ENCODE results near the gene KLF12. TPM values are rescaled to one million over a fixed set of nuclear protein-coding genes. Genes with fewer than 3 reads are reported as not detected.
A peak's percentile ranks its signal among the peaks of the same experiment; 100 is the strongest.

KLF12 gene
- total RNA-seq, 2 donors from 2014 or later, result 88.9 to 97.6 TPM

DNA sequence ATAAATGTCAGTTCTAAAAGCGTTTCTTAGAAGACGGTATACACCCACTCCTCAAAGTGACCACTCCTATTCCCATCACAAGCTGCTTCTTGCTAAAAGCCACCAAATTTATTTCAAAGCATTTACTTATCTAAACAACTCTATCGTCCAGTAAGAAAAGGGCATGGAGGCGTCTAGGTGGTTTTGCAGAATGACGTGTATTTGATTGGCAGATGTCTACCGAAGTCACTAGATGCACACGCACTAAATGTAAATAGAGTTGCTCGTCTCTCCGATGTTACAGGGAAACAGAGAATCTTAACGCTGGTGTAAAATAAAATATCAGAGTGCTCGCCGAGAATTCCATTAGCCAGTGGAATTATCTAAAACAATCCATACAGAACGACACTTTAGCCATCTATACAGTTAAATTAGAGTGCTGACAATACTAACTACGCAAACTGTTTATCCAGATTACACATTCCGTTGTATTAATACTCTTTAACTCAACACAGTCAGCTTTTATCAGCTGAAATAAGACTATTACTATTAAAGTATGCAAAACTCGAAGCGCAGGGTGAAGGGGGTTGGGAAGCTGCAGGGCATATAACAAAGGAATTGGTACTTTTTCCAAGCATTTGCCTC is 1.9 kb downstream of the KLF12 start:
- Mint-ChIP-seq H3K27me3 (no peaks in the 10 kb centered on the region), H3K4me3 (peak overlapping the region; percentile 91), H3K36me3 (ENCODE audit: low read depth) (peaks cover 4% of the 10 kb centered on the region), H3K4me1 (peaks cover 37% of the 10 kb centered on the region), H3K27ac (no peak overlapping the region)
- no peaks in the 10 kb centered on the region for H3K9me3 ChIP-seq (ENCODE audit: control insufficient read depth, low read length, poor library complexity, severe bottlenecking)
- ATAC-seq (peak; percentile 9), DNase-seq (peak in 2 of 3 donors; percentile 17 to 24)

DNA sequence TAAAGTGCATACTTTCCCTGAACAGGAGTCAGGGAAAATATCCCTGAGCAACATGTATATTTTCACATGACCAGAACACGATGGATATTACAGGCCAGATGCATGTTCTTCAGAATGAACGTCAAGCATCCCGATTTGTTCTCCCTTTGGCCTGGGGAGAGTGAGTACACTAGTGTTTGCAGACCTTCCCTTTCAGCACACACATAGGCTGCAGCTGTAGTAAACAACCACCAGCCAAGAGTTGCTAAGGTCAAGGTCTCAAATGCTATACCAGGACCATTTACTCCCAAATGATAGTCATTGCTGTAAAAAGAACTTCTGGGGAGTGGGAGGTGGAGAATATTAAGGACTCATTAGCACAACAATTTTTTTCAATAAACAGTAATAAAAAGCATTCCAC is 3.0 kb downstream of the KLF12 start:
- Mint-ChIP-seq H3K4me3 (peak overlapping the region; percentile 9), H3K36me3 (ENCODE audit: low read depth) (peaks cover 4% of the 10 kb centered on the region), H3K27me3 (no peaks in the 10 kb centered on the region), H3K27ac (no peak overlapping the region), H3K4me1 (peaks cover 42% of the 10 kb centered on the region)
- no peaks in the 10 kb centered on the region for H3K9me3 ChIP-seq (ENCODE audit: control insufficient read depth, low read length, poor library complexity, severe bottlenecking)
- no peak for DNase-seq
- ATAC-seq, result no peak

DNA sequence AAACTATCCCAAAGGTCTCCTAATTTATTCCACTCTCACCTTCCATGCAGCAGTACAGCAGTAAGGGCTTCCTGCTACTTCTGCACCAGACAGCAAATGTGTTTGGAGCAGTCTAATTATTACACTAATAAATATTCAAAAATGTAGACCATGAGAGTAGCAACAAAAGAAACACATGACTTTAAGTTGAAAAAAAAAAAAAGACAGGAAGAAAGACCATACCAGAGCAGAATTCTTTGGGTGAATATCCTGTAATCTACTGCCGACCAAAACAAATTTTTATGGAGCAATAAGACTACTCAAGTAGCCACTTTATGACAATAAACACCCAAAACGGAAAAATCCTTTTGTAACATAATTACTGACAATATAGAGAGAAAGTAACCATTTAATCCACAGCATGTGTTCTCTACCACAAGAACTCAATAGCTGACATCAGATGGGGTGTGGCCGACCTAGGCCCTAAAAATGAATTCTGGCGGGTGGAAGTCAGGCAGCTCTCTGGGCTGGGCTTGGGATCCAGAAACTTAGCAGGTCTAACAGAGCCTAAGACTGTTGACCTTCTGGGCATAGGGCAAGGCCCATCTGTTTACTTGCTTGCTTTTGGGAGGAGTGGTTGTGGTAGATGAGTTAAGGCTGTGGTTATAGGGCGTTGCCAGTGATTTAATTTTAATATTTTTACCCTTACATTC is 4.6 kb downstream of the KLF12 start:
- peak overlapping the region; percentile 66 for H3K4me3 Mint-ChIP-seq

DNA sequence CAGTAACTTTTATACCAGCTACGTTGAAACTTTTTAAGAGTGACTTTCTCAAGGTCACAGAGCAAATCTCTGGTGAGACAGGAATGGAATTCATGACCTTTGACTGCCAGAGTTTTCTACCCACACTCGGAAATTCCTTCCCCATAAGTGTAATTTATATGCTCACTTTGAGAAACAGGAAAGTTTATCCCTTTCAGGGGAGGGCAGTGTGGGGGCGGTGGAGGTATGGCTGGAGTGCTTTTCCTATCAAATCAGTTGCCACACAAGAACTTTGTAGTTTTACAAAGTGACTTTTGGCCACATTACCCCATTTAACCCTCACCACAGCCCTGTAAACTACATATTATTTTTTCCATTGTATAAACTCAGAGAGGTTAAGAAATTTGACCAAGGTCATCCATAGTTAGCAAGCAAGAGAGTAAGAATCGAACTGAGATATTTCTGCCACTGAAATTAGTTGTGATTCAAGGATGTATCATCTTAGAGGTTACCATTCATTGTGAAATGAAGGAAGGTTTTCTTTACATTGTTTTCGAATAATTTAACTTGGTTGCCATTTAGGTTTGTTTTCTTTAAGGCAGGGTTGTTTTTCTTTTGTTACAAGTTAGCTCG is 5.9 kb downstream of the KLF12 start:
- ATAC-seq (no peak), DNase-seq (no peak)
- Mint-ChIP-seq H3K36me3 (ENCODE audit: low read depth) (peaks cover 2% of the 10 kb centered on the region), H3K27me3 (no peaks in the 10 kb centered on the region), H3K27ac (peak overlapping the region; percentile 67), H3K4me3 (peak overlapping the region; percentile 59), H3K4me1 (peaks cover 43% of the 10 kb centered on the region)
- no peaks in the 10 kb centered on the region for H3K9me3 ChIP-seq (ENCODE audit: control insufficient read depth, low read length, poor library complexity, severe bottlenecking)

More for the DNA sequence above, 4.6 kb downstream of the KLF12 start:
- peak in 2 of 3 donors; percentile 9 to 15 for DNase-seq
- Mint-ChIP-seq H3K4me1 (peaks cover 45% of the 10 kb centered on the region), H3K36me3 (ENCODE audit: low read depth) (peaks cover 4% of the 10 kb centered on the region), H3K27ac (no peak overlapping the region), H3K27me3 (no peaks in the 10 kb centered on the region)
- no peaks in the 10 kb centered on the region for H3K9me3 ChIP-seq (ENCODE audit: control insufficient read depth, low read length, poor library complexity, severe bottlenecking)
- no peak for ATAC-seq

DNA sequence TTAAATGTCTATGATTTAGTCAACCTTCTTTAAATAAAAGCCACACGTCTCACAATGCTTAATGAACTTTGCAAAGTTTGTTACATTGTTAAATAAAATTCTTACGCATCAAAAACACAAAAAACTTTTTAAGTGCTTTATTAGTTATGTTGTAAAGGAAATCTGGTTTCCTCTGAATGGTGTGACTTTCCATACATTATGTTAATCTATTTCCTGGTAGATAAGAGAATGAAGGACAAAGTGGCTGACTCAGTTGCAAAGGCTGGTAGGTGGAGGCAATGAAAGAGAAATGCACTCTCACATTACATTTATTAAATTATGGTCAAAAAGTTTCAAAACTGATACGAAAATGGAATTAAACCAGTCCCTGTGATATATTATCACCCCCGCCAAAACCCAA is 15.9 kb downstream of the KLF12 start:
- H3K27me3 Mint-ChIP-seq, result no peaks in the 10 kb centered on the region
- H3K27ac Mint-ChIP-seq, result no peak overlapping the region
- H3K4me1 Mint-ChIP-seq, result peaks cover 18% of the 10 kb centered on the region
- peaks cover 5% of the 10 kb centered on the region for H3K36me3 Mint-ChIP-seq (ENCODE audit: low read depth)
- no peak for ATAC-seq
- H3K9me3 ChIP-seq (ENCODE audit: control insufficient read depth, low read length, poor library complexity, severe bottlenecking), result no peaks in the 10 kb centered on the region
- no peak overlapping the region for H3K4me3 Mint-ChIP-seq
- DNase-seq, result no peak

DNA sequence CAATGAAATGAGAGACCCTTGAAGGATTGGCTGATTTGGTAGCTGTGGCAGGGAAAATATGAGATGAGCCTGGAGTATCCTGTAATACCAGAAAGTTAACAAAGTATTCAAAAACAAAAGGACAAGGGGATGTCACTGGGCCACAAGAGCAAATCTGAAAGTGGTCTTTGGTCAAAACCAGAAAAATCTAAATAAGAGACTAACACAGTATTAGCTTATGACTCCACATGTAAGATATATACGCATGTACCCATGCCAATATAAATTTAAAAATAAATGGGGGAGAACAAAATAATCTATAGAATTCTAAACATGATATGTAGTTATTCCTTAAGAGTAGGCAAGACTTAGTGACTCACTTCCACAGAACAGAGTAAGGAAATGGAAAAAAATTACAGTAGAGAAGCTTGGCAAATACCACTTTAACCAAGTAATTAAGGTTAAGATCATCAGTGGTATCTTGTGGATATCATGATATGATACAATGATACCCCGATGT is 16.9 kb downstream of the KLF12 start:
- peaks cover 10% of the 10 kb centered on the region for H3K36me3 Mint-ChIP-seq (ENCODE audit: low read depth)
- DNase-seq (no peak), ATAC-seq (no peak)
- no peaks in the 10 kb centered on the region for H3K27me3 Mint-ChIP-seq
- H3K4me3 Mint-ChIP-seq, result no peak overlapping the region
- peaks cover 27% of the 10 kb centered on the region for H3K4me1 Mint-ChIP-seq
- H3K9me3 ChIP-seq (ENCODE audit: control insufficient read depth, low read length, poor library complexity, severe bottlenecking), result no peaks in the 10 kb centered on the region
- H3K27ac Mint-ChIP-seq, result peak overlapping the region; percentile 49

DNA sequence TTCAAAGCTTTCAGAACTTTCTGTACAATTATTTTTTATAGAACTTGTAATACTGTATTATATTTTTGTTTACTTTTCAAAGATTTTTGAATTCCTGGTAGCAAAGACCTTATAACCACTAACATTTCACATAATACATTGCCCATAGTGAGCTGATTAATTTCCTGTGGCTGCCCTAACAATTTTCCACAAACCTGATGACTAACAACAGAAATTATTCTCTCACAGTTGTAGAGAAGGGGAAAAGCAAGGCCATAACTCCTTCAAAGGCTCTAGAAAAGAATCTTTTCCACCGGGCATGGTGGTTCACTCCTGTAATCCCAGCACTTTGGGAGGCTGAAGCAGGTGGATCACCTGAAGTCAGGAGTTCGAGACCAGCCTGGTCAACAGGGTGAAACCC is 19.1 kb downstream of the KLF12 start:
- no peak overlapping the region for H3K27ac Mint-ChIP-seq
- ATAC-seq, result no peak
- H3K4me3 Mint-ChIP-seq, result no peak overlapping the region

DNA sequence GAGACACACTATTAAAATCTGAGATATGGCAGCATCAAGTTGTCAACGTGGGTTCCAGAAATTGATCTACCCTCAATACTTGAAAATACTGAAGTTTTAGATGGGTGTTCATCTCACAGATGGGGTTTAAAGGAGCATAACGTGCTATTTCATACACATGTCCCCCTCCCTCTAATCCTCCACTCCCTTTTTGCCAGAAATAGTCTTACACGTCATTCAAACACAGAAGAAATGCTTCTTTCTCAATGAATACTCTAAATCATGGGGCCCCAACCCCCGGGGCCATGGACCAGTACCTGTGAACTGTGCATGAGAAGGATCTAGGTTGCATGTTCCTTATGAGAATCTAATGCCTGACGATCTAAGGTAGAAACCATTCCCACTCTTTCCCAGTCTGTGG is 19.6 kb downstream of the KLF12 start:
- Mint-ChIP-seq H3K27ac (no peak overlapping the region), H3K36me3 (ENCODE audit: low read depth) (peaks cover 10% of the 10 kb centered on the region), H3K27me3 (no peaks in the 10 kb centered on the region), H3K4me1 (peaks cover 37% of the 10 kb centered on the region), H3K4me3 (no peak overlapping the region)
- ATAC-seq (no peak), DNase-seq (no peak)
- H3K9me3 ChIP-seq (ENCODE audit: control insufficient read depth, low read length, poor library complexity, severe bottlenecking), result no peaks in the 10 kb centered on the region

More for the DNA sequence above, 19.1 kb downstream of the KLF12 start:
- no peaks in the 10 kb centered on the region for H3K27me3 Mint-ChIP-seq
- peaks cover 34% of the 10 kb centered on the region for H3K4me1 Mint-ChIP-seq
- DNase-seq, result no peak
- H3K9me3 ChIP-seq (ENCODE audit: control insufficient read depth, low read length, poor library complexity, severe bottlenecking), result no peaks in the 10 kb centered on the region
- H3K36me3 Mint-ChIP-seq (ENCODE audit: low read depth), result peaks cover 10% of the 10 kb centered on the region

DNA sequence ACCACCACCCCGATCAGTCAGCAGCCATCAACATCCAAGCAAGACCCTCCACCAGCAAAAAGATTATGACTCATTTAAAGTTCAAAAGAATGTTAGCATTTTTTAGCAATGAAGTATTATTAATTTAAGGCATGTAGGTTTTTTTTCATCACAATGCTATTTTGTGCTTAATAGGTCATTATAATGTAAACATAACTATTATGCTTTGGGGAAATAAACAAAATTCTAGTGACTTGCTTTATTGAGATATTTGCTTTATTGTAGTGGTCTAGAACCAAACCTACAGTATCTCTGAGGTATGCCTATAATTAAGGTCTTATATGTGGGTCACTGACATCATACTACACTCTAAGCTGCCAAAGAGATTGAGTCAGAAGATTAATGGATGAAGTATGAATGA is 20.0 kb downstream of the KLF12 start:
- no peak for DNase-seq
- H3K9me3 ChIP-seq (ENCODE audit: control insufficient read depth, low read length, poor library complexity, severe bottlenecking), result no peaks in the 10 kb centered on the region
- Mint-ChIP-seq H3K4me1 (peaks cover 38% of the 10 kb centered on the region), H3K36me3 (ENCODE audit: low read depth) (peaks cover 10% of the 10 kb centered on the region), H3K27me3 (no peaks in the 10 kb centered on the region), H3K27ac (no peak overlapping the region), H3K4me3 (no peak overlapping the region)
- peak; percentile 62 for ATAC-seq

DNA sequence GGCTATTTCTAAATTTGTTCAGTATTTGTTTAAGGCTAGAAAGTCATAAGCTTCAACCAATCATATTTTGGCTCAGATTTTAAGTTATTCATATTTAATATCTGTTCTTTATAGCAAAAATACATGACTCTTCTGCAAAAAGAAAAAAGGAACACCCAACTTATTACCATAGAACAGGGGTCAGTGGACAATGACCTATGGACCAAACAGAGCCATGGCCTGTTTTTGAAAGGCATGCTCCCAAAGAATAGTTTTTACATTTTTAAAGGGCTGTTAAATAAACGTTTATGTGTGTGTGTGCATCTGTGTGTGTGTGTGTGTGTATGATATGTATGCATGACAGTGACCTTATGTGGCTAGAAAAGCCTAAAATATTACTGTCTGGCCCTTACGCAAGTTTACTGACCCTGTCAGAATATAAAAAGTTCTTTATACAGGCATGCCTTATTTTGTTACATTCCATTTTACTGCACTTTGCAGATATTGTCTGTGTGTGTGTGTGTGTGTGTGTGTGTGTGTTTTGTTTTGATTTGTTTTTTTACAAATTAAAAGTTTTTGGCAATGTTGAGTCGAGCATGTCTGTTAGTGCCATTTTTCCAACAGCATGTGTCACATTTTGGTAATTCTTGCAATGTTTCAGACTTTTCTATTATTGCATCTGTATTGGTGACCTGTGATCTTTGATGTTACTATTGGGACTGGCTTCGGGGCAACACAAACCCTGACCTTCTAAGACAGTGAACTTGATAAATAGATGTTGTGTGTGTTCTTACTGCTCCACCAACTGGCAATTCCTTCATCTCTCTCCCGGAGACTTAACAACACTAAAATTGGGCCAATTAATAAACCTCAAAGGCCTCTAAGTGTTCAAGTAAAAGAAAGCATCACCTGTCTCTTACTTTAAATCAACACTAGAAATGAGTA is 22.0 kb downstream of the KLF12 start:
- no peaks in the 10 kb centered on the region for H3K9me3 ChIP-seq (ENCODE audit: control insufficient read depth, low read length, poor library complexity, severe bottlenecking)
- no peaks in the 10 kb centered on the region for H3K27me3 Mint-ChIP-seq
- ATAC-seq (no peak), DNase-seq (no peak)
- H3K36me3 Mint-ChIP-seq (ENCODE audit: low read depth), result peaks cover 6% of the 10 kb centered on the region
- H3K4me3 Mint-ChIP-seq, result peak overlapping the region; percentile 68
- H3K4me1 Mint-ChIP-seq, result peaks cover 43% of the 10 kb centered on the region
- H3K27ac Mint-ChIP-seq, result no peak overlapping the region

DNA sequence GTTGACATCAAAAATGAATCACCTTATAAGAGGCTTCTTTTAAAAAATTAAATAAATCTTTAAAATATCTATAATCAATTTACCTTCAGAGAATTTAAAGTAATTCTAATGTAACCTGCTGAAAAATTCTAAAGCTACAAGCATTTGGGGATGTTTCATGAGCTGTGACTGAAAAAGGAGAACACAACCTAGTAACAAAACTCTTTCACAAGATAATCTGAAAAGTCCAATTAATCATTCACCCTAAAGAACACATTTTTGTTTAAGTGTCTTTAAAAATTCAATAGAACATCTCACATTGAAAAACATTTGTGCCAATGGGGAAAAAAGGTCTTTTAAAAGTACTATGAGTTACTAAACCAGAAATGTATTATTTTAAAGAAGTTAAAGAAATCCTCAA is 22.8 kb downstream of the KLF12 start:
- peaks cover 43% of the 10 kb centered on the region for H3K4me1 Mint-ChIP-seq
- H3K27me3 Mint-ChIP-seq, result no peaks in the 10 kb centered on the region
- H3K36me3 Mint-ChIP-seq (ENCODE audit: low read depth), result peaks cover 6% of the 10 kb centered on the region
- no peaks in the 10 kb centered on the region for H3K9me3 ChIP-seq (ENCODE audit: control insufficient read depth, low read length, poor library complexity, severe bottlenecking)
- H3K27ac Mint-ChIP-seq, result no peak overlapping the region
- no peak for ATAC-seq
- DNase-seq, result no peak
- H3K4me3 Mint-ChIP-seq, result no peak overlapping the region

DNA sequence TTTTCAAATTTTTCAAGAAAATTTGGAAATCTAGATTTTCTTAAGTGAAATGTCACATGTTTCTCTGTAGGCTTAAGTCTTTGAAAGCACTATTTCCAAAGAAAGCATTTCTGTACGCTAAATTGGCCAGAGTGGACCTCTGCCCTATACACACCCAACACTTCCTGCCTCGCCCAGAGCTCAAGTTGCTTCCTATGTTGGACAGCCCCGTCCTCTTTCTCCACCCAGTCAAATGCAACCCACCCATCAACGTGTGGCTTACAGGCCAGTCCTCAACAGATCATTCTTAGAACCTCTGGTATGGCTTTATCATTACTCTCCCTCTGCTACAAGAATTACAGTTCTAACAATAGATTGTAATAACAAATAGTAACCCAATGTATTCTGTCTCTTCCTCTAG is 24.2 kb downstream of the KLF12 start:
- H3K4me3 Mint-ChIP-seq, result no peak overlapping the region
- ATAC-seq (no peak), DNase-seq (no peak)
- no peak overlapping the region for H3K27ac Mint-ChIP-seq
- H3K36me3 Mint-ChIP-seq (ENCODE audit: low read depth), result peaks cover 6% of the 10 kb centered on the region
- H3K4me1 Mint-ChIP-seq, result peaks cover 41% of the 10 kb centered on the region
- H3K27me3 Mint-ChIP-seq, result no peaks in the 10 kb centered on the region
- H3K9me3 ChIP-seq (ENCODE audit: control insufficient read depth, low read length, poor library complexity, severe bottlenecking), result no peaks in the 10 kb centered on the region

DNA sequence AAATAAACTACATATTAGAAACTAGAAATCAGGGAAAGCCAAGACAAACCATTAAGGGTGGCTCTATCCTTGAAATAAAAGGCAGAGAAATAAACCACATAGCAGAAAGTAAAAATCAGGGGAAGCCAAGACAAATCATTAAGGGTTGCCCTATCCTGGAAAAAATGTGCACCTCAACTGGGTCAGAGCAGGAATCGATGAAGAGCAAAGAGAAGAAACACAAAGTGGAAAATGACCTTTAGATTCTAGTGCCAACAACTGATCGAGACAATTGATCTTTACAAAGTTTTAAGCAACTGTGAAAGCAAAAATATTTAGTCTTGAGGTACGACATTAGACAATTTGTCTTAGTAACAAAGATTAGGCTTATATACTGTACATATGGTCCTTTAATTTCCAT is 26.6 kb downstream of the KLF12 start:
- no peaks in the 10 kb centered on the region for H3K27me3 Mint-ChIP-seq
- no peaks in the 10 kb centered on the region for H3K9me3 ChIP-seq (ENCODE audit: control insufficient read depth, low read length, poor library complexity, severe bottlenecking)
- H3K27ac Mint-ChIP-seq, result no peak overlapping the region
- no peak overlapping the region for H3K4me3 Mint-ChIP-seq
- peaks cover 31% of the 10 kb centered on the region for H3K4me1 Mint-ChIP-seq
- peaks cover under 1% of the 10 kb centered on the region for H3K36me3 Mint-ChIP-seq (ENCODE audit: low read depth)
- DNase-seq (no peak), ATAC-seq (no peak)
